ENCODE measurements around the gene ABCC2.

DNA sequence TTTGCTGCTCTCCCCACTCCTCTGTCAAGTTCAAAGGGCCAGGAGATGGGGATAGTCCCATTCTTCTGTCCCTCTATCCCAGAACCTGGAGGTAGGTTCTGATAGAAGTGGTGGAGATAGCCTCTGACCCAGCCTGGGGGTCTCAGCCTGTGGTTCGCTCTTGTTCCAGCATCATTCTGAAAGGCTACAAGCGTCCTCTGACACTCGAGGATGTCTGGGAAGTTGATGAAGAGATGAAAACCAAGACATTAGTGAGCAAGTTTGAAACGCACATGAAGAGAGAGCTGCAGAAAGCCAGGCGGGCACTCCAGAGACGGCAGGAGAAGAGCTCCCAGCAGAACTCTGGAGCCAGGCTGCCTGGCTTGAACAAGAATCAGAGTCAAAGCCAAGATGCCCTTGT is 14.5 kb downstream of the ABCC2 start:
- no peak for TF ChIP-seq POLR2AphosphoS5 (IDR thresholded peaks at IDR 0.05)
- TF ChIP-seq, protein P1, sequence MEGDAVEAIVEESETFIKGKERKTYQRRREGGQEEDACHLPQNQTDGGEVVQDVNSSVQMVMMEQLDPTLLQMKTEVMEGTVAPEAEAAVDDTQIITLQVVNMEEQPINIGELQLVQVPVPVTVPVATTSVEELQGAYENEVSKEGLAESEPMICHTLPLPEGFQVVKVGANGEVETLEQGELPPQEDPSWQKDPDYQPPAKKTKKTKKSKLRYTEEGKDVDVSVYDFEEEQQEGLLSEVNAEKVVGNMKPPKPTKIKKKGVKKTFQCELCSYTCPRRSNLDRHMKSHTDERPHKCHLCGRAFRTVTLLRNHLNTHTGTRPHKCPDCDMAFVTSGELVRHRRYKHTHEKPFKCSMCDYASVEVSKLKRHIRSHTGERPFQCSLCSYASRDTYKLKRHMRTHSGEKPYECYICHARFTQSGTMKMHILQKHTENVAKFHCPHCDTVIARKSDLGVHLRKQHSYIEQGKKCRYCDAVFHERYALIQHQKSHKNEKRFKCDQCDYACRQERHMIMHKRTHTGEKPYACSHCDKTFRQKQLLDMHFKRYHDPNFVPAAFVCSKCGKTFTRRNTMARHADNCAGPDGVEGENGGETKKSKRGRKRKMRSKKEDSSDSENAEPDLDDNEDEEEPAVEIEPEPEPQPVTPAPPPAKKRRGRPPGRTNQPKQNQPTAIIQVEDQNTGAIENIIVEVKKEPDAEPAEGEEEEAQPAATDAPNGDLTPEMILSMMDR (IDR thresholded peaks at IDR 0.05), result no peak
- no peak for TF ChIP-seq EP300 (IDR thresholded peaks at IDR 0.05)
- no peak for TF ChIP-seq POLR2A (IDR thresholded peaks at IDR 0.05; ENCODE audit: low read depth)
